Thyroid gland (tissue), 4 donors: ENCODE data around the gene MCCD1. TPM values are rescaled to one million over a fixed set of nuclear protein-coding genes. Genes with fewer than 3 reads are reported as not detected.
A peak's percentile ranks its signal among the peaks of the same experiment; 100 is the strongest.

Source experiments
- DNase-seq, 2 donors: peaks; one replicate each; pipeline ENCODE4 v3.0.0-alpha.2; 2019
- H3K27ac ChIP-seq, 3 donors: fragments of 200-600 bp; sonication (generic); 1 replicate in 2 of 3; 2 replicates in 1 of 3; pipeline ENCODE4 v1.5.1; 2016 to 2019; ENCODE audit warnings: mild to moderate bottlenecking in 1 of 3, moderate library complexity in 1 of 3
- H3K27me3 ChIP-seq: fragments of 200-600 bp; sonication (generic); one replicate; pipeline ENCODE4 v1.5.1; 2019
- H3K36me3 ChIP-seq, 2 donors: fragments of 200-600 bp; sonication (generic); one replicate each; pipeline ENCODE4 v1.5.1; 2016 to 2019
- H3K4me1 ChIP-seq, 2 donors: fragments of 200-600 bp; sonication (generic); one replicate each; pipeline ENCODE4 v1.5.1; 2017 to 2019
- H3K4me3 ChIP-seq, 3 donors: fragments of 200-600 bp; sonication (generic); replicated peaks in 1 of 3; 1 replicate in 2 of 3; 2 replicates in 1 of 3; pipeline ENCODE4 v1.5.1; 2016; ENCODE audit warnings: mild to moderate bottlenecking in 1 of 3
- H3K9me3 ChIP-seq: fragments of 200-600 bp; sonication (generic); one replicate; pipeline ENCODE4 v1.5.1; 2017
- POLR2A ChIP-seq, 2 donors: fragments of 450-650 bp; IDR thresholded peaks; one replicate each; pipeline ENCODE4 v1.6.1; 2017; ENCODE audit warnings: antibody characterized with exemption in 2 of 2, mild to moderate bottlenecking in 2 of 2, moderate library complexity in 1 of 2
- WGBS, 2 donors: methylation state at CpG; one replicate each; pipeline ENCODE4 v1.1.5; 2017; 5-methylcytosine and 5-hydroxymethylcytosine counted together
- intact Hi-C: fragments of 100-400 bp; cut with DNase I; formaldehyde crosslinking; loops from one replicate; pipeline ENCODE4 v1.15.1; 2023
- total RNA-seq, 4 donors: library from RNA; depleted of rRNA; stranded (reverse); fragments of >200 nt; gene quantifications; one replicate each; pipeline ENCODE4 v1.2.3, GENCODE V29; 2016
- TF ChIP-seq, protein P1 (sequence below), 6 experiments: fragments of 200-600 bp in 3 of 6; fragments of 450-650 bp in 3 of 6; sonication (generic) in 3 of 6; IDR thresholded peaks; one replicate each; pipeline ENCODE4 v1.5.1; 2016 to 2019; ENCODE audit warnings: antibody characterized with exemption in 6 of 6, mild to moderate bottlenecking in 2 of 6, inconsistent platforms in 1 of 6, moderate library complexity in 1 of 6

Gene MCCD1
- total RNA-seq, 4 donors from 2014 or later = not detected

DNA sequence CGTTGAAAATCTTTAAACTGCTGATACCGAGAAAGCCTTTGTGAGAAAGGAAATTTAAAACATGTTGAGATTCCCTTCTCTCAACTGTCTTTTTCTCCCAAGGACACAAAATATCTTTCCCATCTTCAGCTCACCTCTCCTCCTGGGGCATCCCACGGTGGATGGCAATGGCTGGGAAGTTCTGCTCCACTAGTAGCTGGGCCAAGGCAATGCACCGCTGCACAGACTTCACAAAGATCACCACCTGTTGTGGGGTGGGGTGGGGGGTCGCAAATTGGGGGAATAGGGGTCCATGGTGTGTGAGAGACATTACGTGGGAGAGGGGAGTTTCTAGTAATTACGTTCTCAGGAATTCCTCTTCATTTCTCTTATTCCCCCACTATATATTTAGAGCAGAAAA lies 2.4 kb downstream of the MCCD1 start:
- no peak overlapping the region for H3K4me3 ChIP-seq
- H3K27ac ChIP-seq = no peak overlapping the region
- no peaks in the 10 kb centered on the region for H3K27me3 ChIP-seq
- TF ChIP-seq POLR2A (IDR thresholded peaks at IDR 0.05) = no peak
- TF ChIP-seq, protein P1, sequence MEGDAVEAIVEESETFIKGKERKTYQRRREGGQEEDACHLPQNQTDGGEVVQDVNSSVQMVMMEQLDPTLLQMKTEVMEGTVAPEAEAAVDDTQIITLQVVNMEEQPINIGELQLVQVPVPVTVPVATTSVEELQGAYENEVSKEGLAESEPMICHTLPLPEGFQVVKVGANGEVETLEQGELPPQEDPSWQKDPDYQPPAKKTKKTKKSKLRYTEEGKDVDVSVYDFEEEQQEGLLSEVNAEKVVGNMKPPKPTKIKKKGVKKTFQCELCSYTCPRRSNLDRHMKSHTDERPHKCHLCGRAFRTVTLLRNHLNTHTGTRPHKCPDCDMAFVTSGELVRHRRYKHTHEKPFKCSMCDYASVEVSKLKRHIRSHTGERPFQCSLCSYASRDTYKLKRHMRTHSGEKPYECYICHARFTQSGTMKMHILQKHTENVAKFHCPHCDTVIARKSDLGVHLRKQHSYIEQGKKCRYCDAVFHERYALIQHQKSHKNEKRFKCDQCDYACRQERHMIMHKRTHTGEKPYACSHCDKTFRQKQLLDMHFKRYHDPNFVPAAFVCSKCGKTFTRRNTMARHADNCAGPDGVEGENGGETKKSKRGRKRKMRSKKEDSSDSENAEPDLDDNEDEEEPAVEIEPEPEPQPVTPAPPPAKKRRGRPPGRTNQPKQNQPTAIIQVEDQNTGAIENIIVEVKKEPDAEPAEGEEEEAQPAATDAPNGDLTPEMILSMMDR (IDR thresholded peaks at IDR 0.05) = no peak
- peaks cover 61 to 67% of the 10 kb centered on the region in 2 donors for H3K36me3 ChIP-seq
- no peaks in the 10 kb centered on the region for H3K9me3 ChIP-seq
- no peaks in the 10 kb centered on the region for H3K4me1 ChIP-seq
- no peak for DNase-seq
- 90 to 92% methylated on average over 7 of the region's 7 CpGs for WGBS, 2 donors
- intact Hi-C loops = no loop called here

GRCh38 chr6:31531771-31532643 lies 3.2 kb downstream of the MCCD1 start:
- Histone ChIP-seq H3K9me3 (no peaks in the 10 kb centered on the region), H3K27ac (no peak overlapping the region), H3K4me3 (no peak overlapping the region), H3K4me1 (no peaks in the 10 kb centered on the region), H3K27me3 (no peaks in the 10 kb centered on the region), H3K36me3 (peaks cover 69 to 75% of the 10 kb centered on the region in 2 donors)
- intact Hi-C loops = no loop called here
- DNase-seq = no peak
- 78 to 79% methylated on average over 9 of the region's 9 CpGs for WGBS, 2 donors
- TF ChIP-seq POLR2A (IDR thresholded peaks at IDR 0.05) = no peak
- TF ChIP-seq, protein P1 (IDR thresholded peaks at IDR 0.05) = no peak

GRCh38 chr6:31532644-31533454 lies 4.1 kb downstream of the MCCD1 start:
- DNase-seq = no peak
- H3K36me3 ChIP-seq = peaks cover 78 to 83% of the 10 kb centered on the region in 2 donors
- intact Hi-C loops = no loop called here
- no peak overlapping the region for H3K4me3 ChIP-seq
- TF ChIP-seq POLR2A (IDR thresholded peaks at IDR 0.05) = peak in 1 of 2 donors; percentile 3
- TF ChIP-seq, protein P1 (IDR thresholded peaks at IDR 0.05) = no peak
- H3K9me3 ChIP-seq = no peaks in the 10 kb centered on the region
- whole genome bisulfite sequencing, 2 donors = 68 to 77% methylated on average over 9 of the region's 9 CpGs
- H3K4me1 ChIP-seq = no peaks in the 10 kb centered on the region
- no peaks in the 10 kb centered on the region for H3K27me3 ChIP-seq
- no peak overlapping the region for H3K27ac ChIP-seq

DNA sequence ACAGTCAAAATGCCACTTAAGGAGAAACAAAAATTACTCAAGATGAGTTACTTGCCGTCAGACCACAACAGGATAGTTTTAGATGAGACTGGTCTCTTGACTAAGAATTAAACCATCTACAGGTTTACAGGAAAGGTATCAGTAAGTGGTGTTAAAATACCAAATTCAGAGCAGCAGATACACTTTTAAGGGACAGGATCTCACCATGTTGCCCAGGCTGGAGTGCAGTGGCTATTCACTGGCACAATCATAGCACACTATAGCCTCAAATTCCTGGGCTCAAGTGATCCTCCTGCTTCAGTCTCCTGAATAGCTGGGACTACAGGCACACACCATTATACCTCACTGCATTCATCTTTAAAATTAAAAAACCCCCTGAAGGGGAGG lies 4.7 kb downstream of the MCCD1 start:
- H3K4me3 ChIP-seq = no peak overlapping the region
- DNase-seq = no peak
- no peaks in the 10 kb centered on the region for H3K27me3 ChIP-seq
- intact Hi-C loops = no loop called here
- TF ChIP-seq, protein P1 (IDR thresholded peaks at IDR 0.05) = no peak
- no peak for TF ChIP-seq POLR2A (IDR thresholded peaks at IDR 0.05)
- no peaks in the 10 kb centered on the region for H3K4me1 ChIP-seq
- WGBS, 2 donors = 88 to 100% methylated on average over 1 of the region's 1 CpG
- no peaks in the 10 kb centered on the region for H3K9me3 ChIP-seq
- H3K27ac ChIP-seq = no peak overlapping the region
- H3K36me3 ChIP-seq = peaks cover 83 to 89% of the 10 kb centered on the region in 2 donors
